Cardiac muscle cell (in vitro differentiated cells and primary cell): Measurements from ENCODE around the gene IL5RA. TPM values are rescaled to one million over a fixed set of nuclear protein-coding genes. Genes with fewer than 3 reads are reported as not detected.

Experiments used
- DNase-seq, 2 donors: peaks; one replicate each; pipeline versions ENCODE4 v3.0.0 to v3.0.0-alpha.2; 2010 to 2017; ENCODE audit warnings: low read depth in 1 of 2, low spot score in 1 of 2
- H3K27ac ChIP-seq: fragments of 200-600 bp; sonication (generic); 2 replicates; pipeline ENCODE4 v1.5.1; 2016
- H3K27me3 ChIP-seq: fragments of 200-600 bp; sonication (generic); 2 replicates; pipeline ENCODE4 v1.6.0; 2016; ENCODE audit warnings: control low read depth
- H3K36me3 ChIP-seq: fragments of 200-600 bp; sonication (generic); 2 replicates; pipeline ENCODE4 v1.5.1; 2016; ENCODE audit warnings: control low read depth
- H3K4me1 ChIP-seq: fragments of 200-600 bp; sonication (generic); 2 replicates; pipeline ENCODE4 v1.8.1; 2017; ENCODE audit warnings: low read depth, mild to moderate bottlenecking, mixed run types
- H3K4me3 ChIP-seq: fragments of 200-600 bp; sonication (generic); 2 replicates; pipeline ENCODE4 v1.5.1; 2016; ENCODE audit warnings: mild to moderate bottlenecking
- H3K9me3 ChIP-seq: fragments of 200-600 bp; sonication (generic); 2 replicates; pipeline ENCODE4 v1.5.1; 2017; ENCODE audit warnings: low read depth, mild to moderate bottlenecking, control low read depth
- CTCF ChIP-seq: IDR thresholded peaks from 2 replicates; pipeline ENCODE4 v1.5.1; 2012; ENCODE audit warnings: low read depth, mild to moderate bottlenecking, low read length
- polyA plus RNA-seq: library from polyadenylated mRNA; unstranded; fragments of >200 nt; fragmentation: Nextera tagmentation; extraction: Ambion mirVana; gene quantifications from 2 replicates; pipeline ENCODE4 v1.2.1, GENCODE V29; 2016
- total RNA-seq: library from RNA; depleted of rRNA; stranded (reverse); fragments of >200 nt; gene quantifications from 2 replicates; pipeline ENCODE4 v1.2.3, GENCODE V29; 2016

The IL5RA gene
- total and polyA plus RNA-seq, 2 experiments from 2014 or later: not detected

- TF ChIP-seq CTCF: no peak
- Histone ChIP-seq H3K36me3 (no peaks in the 10 kb centered on the region), H3K27ac (no peak overlapping the region), H3K9me3 (no peaks in the 10 kb centered on the region), H3K27me3 (no peaks in the 10 kb centered on the region), H3K4me3 (no peak overlapping the region), H3K4me1 (no peaks in the 10 kb centered on the region)
- no peak for DNase-seq
Observed at GRCh38 chr3:3066378-3066777, 43.8 kb downstream of the IL5RA start.

GRCh38 chr3:3065876-3066275, 44.3 kb downstream of the IL5RA start:
- Histone ChIP-seq H3K27ac (no peak overlapping the region), H3K36me3 (no peaks in the 10 kb centered on the region), H3K27me3 (no peaks in the 10 kb centered on the region), H3K9me3 (no peaks in the 10 kb centered on the region), H3K4me1 (no peaks in the 10 kb centered on the region), H3K4me3 (no peak overlapping the region)
- DNase-seq: peak in 1 of 2 donors; percentile 54
- no peak for TF ChIP-seq CTCF

- Histone ChIP-seq H3K4me1 (no peaks in the 10 kb centered on the region), H3K27ac (no peak overlapping the region), H3K36me3 (no peaks in the 10 kb centered on the region), H3K27me3 (no peaks in the 10 kb centered on the region), H3K4me3 (no peak overlapping the region), H3K9me3 (no peaks in the 10 kb centered on the region)
- no peak for TF ChIP-seq CTCF
- no peak for DNase-seq
Observed at GRCh38 chr3:3064297-3064696, 45.9 kb downstream of the IL5RA start.

GRCh38 chr3:3059645-3060044, 50.5 kb downstream of the IL5RA start:
- Histone ChIP-seq H3K36me3 (no peaks in the 10 kb centered on the region), H3K27ac (no peak overlapping the region), H3K4me1 (peaks cover 4% of the 10 kb centered on the region), H3K4me3 (no peak overlapping the region), H3K27me3 (no peaks in the 10 kb centered on the region), H3K9me3 (no peaks in the 10 kb centered on the region)
- TF ChIP-seq CTCF: no peak
- DNase-seq: no peak

- Histone ChIP-seq H3K27ac (no peak overlapping the region), H3K27me3 (no peaks in the 10 kb centered on the region), H3K9me3 (no peaks in the 10 kb centered on the region), H3K4me1 (peaks cover 18% of the 10 kb centered on the region), H3K4me3 (no peak overlapping the region), H3K36me3 (no peaks in the 10 kb centered on the region)
- peak; percentile 6 to 59 for DNase-seq
- TF ChIP-seq CTCF: no peak
Observed at GRCh38 chr3:3053974-3054373, 56.2 kb downstream of the IL5RA start.
